HepG2 (cell line): Measurements from ENCODE around the gene ELOVL2. TPM values are rescaled to one million over a fixed set of nuclear protein-coding genes. Genes with fewer than 3 reads are reported as not detected.

Source experiments
- ATAC-seq: fragments of 200-7000 bp; cut with Tn5 transposase; 3 replicates; pipeline ENCODE4 v1.9.1; 2020; ENCODE audit warnings: mild to moderate bottlenecking, moderate library complexity
- BruUV-seq: library from RNA; stranded (reverse); fragments of 400-500 nt; replicated peaks from 2 replicates; lab custom pipeline; 2021; lab: Mats Ljungman, UMichigan
- CTCF ChIA-PET: fragments of 300-600 bp; formaldehyde crosslinking; extraction: SDS; loops from one replicate; lab custom pipeline; 2021; ENCODE audit warnings: low total read pairs, inconsistent platforms, low intra/inter-chr PET ratio; lab: Yijun Ruan, JAX
- POLR2A ChIA-PET: fragments of 350-600 bp; sonication (Branson Sonifier 250); formaldehyde crosslinking; loops from one replicate; lab custom pipeline; 2020; ENCODE audit warnings: antibody characterized with exemption, inconsistent platforms; lab: Yijun Ruan, JAX
- DNase-seq: peaks from one replicate; pipeline ENCODE4 v3.0.0-alpha.2; 2015; ENCODE audit warnings: low spot score
- FAIRE-seq: peaks from 3 replicates; lab custom pipeline; 2011; peaks lifted over from hg19 to GRCh38; lab: Jason Lieb, UNC
- H2AFZ ChIP-seq: one replicate; pipeline ENCODE4 v1.6.1; 2011; ENCODE audit warnings: low read length, inconsistent platforms
- H3K27ac ChIP-seq: fragments of 300-600 bp; 3 replicates; pipeline ENCODE4 v1.8.0; 2011; ENCODE audit warnings: mixed run types, mild to moderate bottlenecking, mixed read lengths, low read length, inconsistent platforms; ENCODE audit not compliant: insufficient read depth; ENCODE audit errors: extremely low read length
- H3K27me3 ChIP-seq, 2 experiments: fragments of 200-600 bp in 1 of 2; 2 replicates in 1 of 2; 3 replicates in 1 of 2; pipeline versions ENCODE4 v1.6.0 to v1.8.0; 2011; ENCODE audit warnings: low read length in 2 of 2, mild to moderate bottlenecking in 2 of 2, moderate library complexity in 2 of 2, inconsistent platforms in 1 of 2; ENCODE audit not compliant: insufficient read depth in 2 of 2, control insufficient read depth in 1 of 2
- H3K36me3 ChIP-seq, 2 experiments: fragments of 200-600 bp in 1 of 2; replicated peaks in 1 of 2; 2 replicates in 1 of 2; 3 replicates in 1 of 2; pipeline versions ENCODE4 v1.5.1 to v1.8.0; 2011; ENCODE audit warnings: low read length in 2 of 2, inconsistent platforms in 1 of 2; ENCODE audit not compliant: insufficient read depth in 2 of 2, control insufficient read depth in 1 of 2
- H3K4me1 ChIP-seq: 2 replicates; pipeline ENCODE4 v1.5.1; 2012; ENCODE audit warnings: low read length, inconsistent platforms; ENCODE audit not compliant: insufficient read depth
- H3K4me2 ChIP-seq: 2 replicates; pipeline ENCODE4 v1.6.0; 2011; ENCODE audit warnings: low read depth, low read length, inconsistent platforms
- H3K4me3 ChIP-seq, 3 experiments: fragments of 200-600 bp in 1 of 3; sonication (generic), shearing (Covaris generic) in 1 of 3; replicated peaks in 1 of 3; 2 replicates each; pipeline ENCODE4 v1.5.1; 2011 to 2016; ENCODE audit warnings: low read length in 3 of 3, inconsistent platforms in 2 of 3, low read depth in 2 of 3, mild to moderate bottlenecking in 2 of 3, control low read depth in 1 of 3, mixed read lengths in 1 of 3; ENCODE audit not compliant: insufficient read depth in 1 of 3
- H3K79me2 ChIP-seq: one replicate; pipeline ENCODE4 v1.6.1; 2011; ENCODE audit warnings: low read length, inconsistent platforms; ENCODE audit not compliant: insufficient read depth
- H3K9ac ChIP-seq: 2 replicates; pipeline ENCODE4 v1.6.0; 2011; ENCODE audit warnings: mild to moderate bottlenecking, low read depth, low read length, inconsistent platforms; ENCODE audit not compliant: insufficient read depth
- H3K9me3 ChIP-seq: 2 replicates; pipeline ENCODE4 v1.5.1; 2012; ENCODE audit warnings: mild to moderate bottlenecking, low read length
- H4K20me1 ChIP-seq: 2 replicates; pipeline ENCODE4 v1.6.0; 2011; ENCODE audit warnings: inconsistent platforms, mild to moderate bottlenecking, low read length, moderate library complexity; ENCODE audit not compliant: insufficient read depth
- FLYWCH1 ChIP-seq: sonication (generic); formaldehyde crosslinking; IDR thresholded peaks from 2 replicates; pipeline ENCODE4 v1.8.1; 2023; ENCODE audit warnings: mild to moderate bottlenecking, missing genetic modification reagents
- HIVEP1 ChIP-seq: sonication (generic); formaldehyde crosslinking; IDR thresholded peaks from 2 replicates; pipeline ENCODE4 v1.4.0; 2020; ENCODE audit warnings: mild to moderate bottlenecking, missing genetic modification reagents
- IRF1 ChIP-seq: sonication (generic); formaldehyde crosslinking; IDR thresholded peaks from 2 replicates; pipeline ENCODE4 v1.4.0; 2020; ENCODE audit warnings: low read depth, mild to moderate bottlenecking, missing genetic modification reagents
- MEF2D ChIP-seq: sonication (generic); formaldehyde crosslinking; IDR thresholded peaks from 2 replicates; pipeline ENCODE4 v1.5.1; 2020; ENCODE audit warnings: mild to moderate bottlenecking, missing genetic modification reagents
- MXD4 ChIP-seq: IDR thresholded peaks from 2 replicates; pipeline ENCODE4 v1.6.1; 2016; ENCODE audit warnings: mild to moderate bottlenecking, missing biosample characterization, missing genetic modification reagents
- PBX3 ChIP-seq: sonication (generic); formaldehyde crosslinking; IDR thresholded peaks from 2 replicates; pipeline ENCODE4 v1.8.1; 2023; ENCODE audit warnings: missing genetic modification reagents, inconsistent platforms, borderline replicate concordance
- ZBTB49 ChIP-seq: sonication (generic); formaldehyde crosslinking; IDR thresholded peaks from 2 replicates; pipeline ENCODE4 v1.4.0; 2020; ENCODE audit warnings: missing genetic modification reagents, borderline replicate concordance
- ZNF142 ChIP-seq: sonication (generic); formaldehyde crosslinking; IDR thresholded peaks from 2 replicates; pipeline ENCODE4 v1.4.0; 2020; ENCODE audit warnings: missing genetic modification reagents
- ZNF619 ChIP-seq: sonication (generic); formaldehyde crosslinking; IDR thresholded peaks from 2 replicates; pipeline ENCODE4 v1.4.0; 2020; ENCODE audit warnings: mild to moderate bottlenecking, missing genetic modification reagents
- WGBS: methylation state at CpG from one replicate; pipeline ENCODE4 v1.1.6; 2017; ENCODE audit warnings: low lambda C conversion rate; 5-methylcytosine and 5-hydroxymethylcytosine counted together
- in situ Hi-C: cut with HindIII; loops from 2 replicates; pipeline ENCODE4 v1.10.0; 2017; ENCODE audit warnings: low pct_unique_long_range_greater_than_20kb; ENCODE audit not compliant: extremely low pct_ligation_motif_present
- intact Hi-C: fragments of 100-400 bp; cut with micrococcal nuclease; formaldehyde crosslinking; loops from one replicate; pipeline ENCODE4 v1.10.0; 2022; ENCODE audit not compliant: unreplicated experiment
- polyA plus RNA-seq, 8 experiments: library from polyadenylated mRNA; depleted of rRNA in 3 of 8; stranded (reverse) in 7 of 8; unstranded in 1 of 8; fragments of >200 nt; fragmentation: Illumina TruSeq in 4 of 8; extraction: Trizol in 4 of 8; gene quantifications; 2 replicates each; pipeline versions ENCODE4 v1.2.1 to v1.2.3, GENCODE V29; 2011 to 2016; ENCODE audit warnings: low read depth in 4 of 8, missing spikeins in 1 of 8, mixed read lengths in 1 of 8; ENCODE audit not compliant: insufficient read depth in 1 of 8
- total RNA-seq, 5 experiments: library from RNA; depleted of rRNA; stranded (reverse); fragments of >200 nt; fragmentation: Illumina TruSeq; extraction: Trizol; gene quantifications; 2 replicates each; pipeline ENCODE4 v1.2.3, GENCODE V29; 2016; ENCODE audit warnings: low read depth in 1 of 5

The ELOVL2 gene
- total and polyA plus RNA-seq, 2 of the 13 experiments (the other 11 are each of a cell fraction or from before 2014, with no cell fraction given): 43.6 to 65.4 TPM

GRCh38 chr6:11089695-11090094 is 45.6 kb upstream of the ELOVL2 start:
- FAIRE-seq: no peak
- H3K4me1 ChIP-seq: peaks cover 19% of the 10 kb centered on the region
- POLR2A ChIA-PET: interaction anchor here (1.7 kb wide), 1 partner anchor 135 kb away, joined by 3 read pairs; no protein-coding TSS in a partner anchor

More at GRCh38 chr6:11089695-11090094, 45.6 kb upstream of the ELOVL2 start:
- Histone ChIP-seq H4K20me1 (no peaks in the 10 kb centered on the region), H3K4me2 (no peak overlapping the region), H3K4me3 (no peak overlapping the region), H3K36me3 (no peaks in the 10 kb centered on the region), H3K9me3 (no peaks in the 10 kb centered on the region), H2AFZ (no peak overlapping the region), H3K27ac (no peak overlapping the region), H3K79me2 (peaks cover 6% of the 10 kb centered on the region), H3K27me3 (no peaks in the 10 kb centered on the region; a peak in 1 of 5 replicates), H3K9ac (no peak overlapping the region)
- in situ Hi-C loops: no loop called here
- BruUV-seq: no TSS peak
- no peak for ATAC-seq
- TF ChIP-seq MEF2D (CRISPR knock-in tag) (no peak), MXD4 (CRISPR knock-in tag) (no peak), IRF1 (CRISPR knock-in tag) (no peak), HIVEP1 (CRISPR knock-in tag) (no peak), ZBTB49 (CRISPR knock-in tag) (no peak), ZNF619 (CRISPR knock-in tag) (no peak), FLYWCH1 (no peak), PBX3 (CRISPR knock-in tag) (no peak), ZNF142 (CRISPR knock-in tag) (no peak)
- DNase-seq: no peak
- CTCF ChIA-PET: no interaction called here
- intact Hi-C loops: loop anchor here (5.0 kb wide), 1 partner anchor 53 kb away; no protein-coding TSS in a partner anchor
- WGBS: 60% methylated on average over 1 of the region's 1 CpG
